K562 (cell line): ENCODE measurements around the gene SLC35A2. TPM values are rescaled to one million over a fixed set of nuclear protein-coding genes. Genes with fewer than 3 reads are reported as not detected.

Experiments
- ATF1 ChIP-seq, 2 experiments: fragments of 450-650 bp in 1 of 2; IDR thresholded peaks; 2 replicates each; pipeline ENCODE4 v1.6.1; 2016; ENCODE audit warnings: missing compliant biosample characterization in 1 of 2, missing genetic modification characterization in 1 of 2
- BRD4 ChIP-seq: fragments of 200-600 bp; sonication (generic); IDR thresholded peaks from 2 replicates; pipeline ENCODE4 v1.6.1; 2017; ENCODE audit warnings: inconsistent platforms
- CBFA2T3 ChIP-seq: fragments of 450-650 bp; IDR thresholded peaks from 2 replicates; pipeline ENCODE4 v1.6.1; 2017
- CGGBP1 ChIP-seq: fragments of 250-450 bp; sonication (Bioruptor Pico); IDR thresholded peaks from 2 replicates; pipeline ENCODE4 v1.9.0; 2021; ENCODE audit warnings: mild to moderate bottlenecking
- CREB5 ChIP-seq: fragments of 250-450 bp; sonication (Bioruptor Pico); IDR thresholded peaks from 2 replicates; pipeline ENCODE4 v1.5.0; 2020; ENCODE audit warnings: mild to moderate bottlenecking
- CREM ChIP-seq: IDR thresholded peaks from 2 replicates; pipeline ENCODE4 v1.6.1; 2014; ENCODE audit warnings: antibody characterized with exemption, low read depth
- EP300 ChIP-seq: IDR thresholded peaks from 2 replicates; pipeline ENCODE4 v1.6.1; 2012; ENCODE audit warnings: low read length, improper control_type of control experiment
- HIVEP1 ChIP-seq: fragments of 250-450 bp; sonication (Bioruptor Pico); IDR thresholded peaks from 2 replicates; pipeline ENCODE4 v1.4.0; 2020; ENCODE audit warnings: mild to moderate bottlenecking
- HMG20B ChIP-seq: fragments of 250-450 bp; sonication (Bioruptor Pico); IDR thresholded peaks from 2 replicates; pipeline ENCODE4 v1.5.0; 2021; ENCODE audit warnings: mild to moderate bottlenecking
- NR2C2 ChIP-seq, 2 experiments: fragments of 200-800 bp in 1 of 2; sonication (Bioruptor generic) in 1 of 2; sonication (generic) in 1 of 2; formaldehyde crosslinking in 1 of 2; IDR thresholded peaks; 2 replicates each; pipeline versions ENCODE4 v1.6.1 to v1.8.0; 2016 to 2022; ENCODE audit warnings: mild to moderate bottlenecking in 1 of 2, missing compliant biosample characterization in 1 of 2, missing genetic modification characterization in 1 of 2, missing genetic modification reagents in 1 of 2
- PHB ChIP-seq: fragments of 250-450 bp; sonication (Bioruptor Pico); IDR thresholded peaks from 2 replicates; pipeline ENCODE4 v1.5.0; 2021
- PTBP1 ChIP-seq: fragments of 200-400 bp; formaldehyde crosslinking; IDR thresholded peaks from 2 replicates; pipeline ENCODE4 v1.6.1; 2017; ENCODE audit warnings: low read depth, low read length
- RB1 ChIP-seq: fragments of 450-650 bp; IDR thresholded peaks from 2 replicates; pipeline ENCODE4 v1.6.1; 2017; ENCODE audit warnings: low read depth, mild to moderate bottlenecking
- RBM22 ChIP-seq: fragments of 200-400 bp; formaldehyde crosslinking; IDR thresholded peaks from 2 replicates; pipeline ENCODE4 v1.6.1; 2018; ENCODE audit warnings: low read length, low read depth; ENCODE audit not compliant: poor library complexity, severe bottlenecking
- SRF ChIP-seq, 2 experiments: fragments of 250-450, 450-650 bp in 1 of 2; sonication (Bioruptor Pico) in 1 of 2; sonication (generic) in 1 of 2; formaldehyde crosslinking; IDR thresholded peaks; 2 replicates each; pipeline versions ENCODE4 v1.5.0 to v1.5.1; 2020 to 2022; ENCODE audit warnings: mild to moderate bottlenecking in 1 of 2, missing genetic modification reagents in 1 of 2
- SRSF1 ChIP-seq: fragments of 200-400 bp; formaldehyde crosslinking; IDR thresholded peaks from 2 replicates; pipeline ENCODE4 v1.6.1; 2017; ENCODE audit warnings: mild to moderate bottlenecking, low read depth, low read length, moderate library complexity
- ZBED1 ChIP-seq: IDR thresholded peaks from 2 replicates; pipeline ENCODE4 v1.6.1; 2014
- ZNF140 ChIP-seq: fragments of 250-450 bp; sonication (Bioruptor Pico); IDR thresholded peaks from 2 replicates; pipeline ENCODE4 v1.8.0; 2021; ENCODE audit warnings: moderate library complexity, mild to moderate bottlenecking, inconsistent platforms
- ZNF174 ChIP-seq: fragments of 250-450 bp; sonication (Bioruptor Pico); IDR thresholded peaks from 2 replicates; pipeline ENCODE4 v1.4.0; 2020; ENCODE audit warnings: mild to moderate bottlenecking
- ZNF778 ChIP-seq: fragments of 450-650 bp; formaldehyde crosslinking; IDR thresholded peaks from 2 replicates; pipeline ENCODE4 v1.4.0; 2020; ENCODE audit warnings: mild to moderate bottlenecking, moderate library complexity
- ZNF780A ChIP-seq: fragments of 250-450 bp; sonication (Bioruptor Pico); IDR thresholded peaks from 2 replicates; pipeline ENCODE4 v1.5.0; 2021; ENCODE audit warnings: mild to moderate bottlenecking
- polyA plus RNA-seq, 8 experiments: library from polyadenylated mRNA; depleted of rRNA in 4 of 8; stranded (reverse) in 5 of 8; unstranded in 3 of 8; fragments of >200 nt; fragmentation: Nextera tagmentation in 2 of 8; fragmentation: Illumina TruSeq in 1 of 8; extraction: Ambion mirVana in 2 of 8; extraction: Trizol in 1 of 8; gene quantifications; 2 replicates each; pipeline versions ENCODE4 v1.2.1 to v1.2.3, GENCODE V29; 2011 to 2014; ENCODE audit warnings: inconsistent platforms in 1 of 8, missing spikeins in 1 of 8
- total RNA-seq, 7 experiments: library from RNA; depleted of rRNA in 6 of 7; stranded (reverse); fragments of >200 nt in 6 of 7; fragmentation: Illumina TruSeq in 2 of 7; extraction: Trizol in 2 of 7; gene quantifications; 2 replicates each; pipeline versions ENCODE4 v1.2.1 to v1.2.3, GENCODE V29; 2011 to 2021; ENCODE audit warnings: low replicate concordance in 1 of 7
- TF ChIP-seq, protein P1 (sequence below): fragments of 250-450 bp; sonication (Bioruptor Pico); IDR thresholded peaks from 2 replicates; pipeline ENCODE4 v1.5.0; 2021; ENCODE audit warnings: mild to moderate bottlenecking, borderline replicate concordance
- TF ChIP-seq, protein P2 (sequence below): fragments of 450-650 bp; formaldehyde crosslinking; IDR thresholded peaks from 2 replicates; pipeline ENCODE4 v1.4.0; 2020; ENCODE audit warnings: mild to moderate bottlenecking, moderate library complexity

SLC35A2 gene
- total and polyA plus RNA-seq, 9 of the 15 experiments (the other 6 are each of a cell fraction or from before 2014, with no cell fraction given), result 3.3 to 38.9 (median 20.0) TPM

GRCh38 chrX:48911412-48912182 is at the start of gene SLC35A2 (continued):
- TF ChIP-seq PHB (CRISPR knock-in tag) (peak; percentile 90; the same call in 1 of the 2 replicates), ZNF778 (CRISPR knock-in tag) (no peak), RBM22 (peak; percentile 99), CBFA2T3 (0 out of 2 replicates have a peak, but pooled peaks have one; percentile 17), RB1 (0 out of 2 replicates have a peak, but pooled peaks have one; percentile 23), NR2C2 (CRISPR knock-in tag; IDR thresholded peaks at IDR 0.05) (no peak), NR2C2 (tag; IDR thresholded peaks at IDR 0.05) (peak; percentile 94), HIVEP1 (CRISPR knock-in tag) (no peak), ZNF174 (CRISPR knock-in tag) (no peak), SRF (CRISPR knock-in tag; IDR thresholded peaks at IDR 0.05) (peak in 1 of 2 experiments; percentile 44; a peak in 1 of 4 replicates), CREB5 (CRISPR knock-in tag) (peak; percentile 81), ZBED1 (peak; percentile 74; the same call in 1 of the 2 replicates), ZNF140 (CRISPR knock-in tag) (no peak), BRD4 (no peak), CREM (peak; percentile 94), HMG20B (CRISPR knock-in tag) (peak; percentile 93; the same call in 1 of the 2 replicates), SRSF1 (no peak), EP300 (0 out of 2 replicates have a peak, but pooled peaks have one; percentile 0), PTBP1 (peak; percentile 89; the same call in 1 of the 2 replicates), ATF1 (CRISPR knock-in tag; IDR thresholded peaks at IDR 0.05) (no peak), ATF1 (tag; IDR thresholded peaks at IDR 0.05) (peak; percentile 95), CGGBP1 (CRISPR knock-in tag) (0 out of 2 replicates have a peak, but pooled peaks have one; percentile 48), ZNF780A (peak; percentile 79)
- TF ChIP-seq, protein P1, sequence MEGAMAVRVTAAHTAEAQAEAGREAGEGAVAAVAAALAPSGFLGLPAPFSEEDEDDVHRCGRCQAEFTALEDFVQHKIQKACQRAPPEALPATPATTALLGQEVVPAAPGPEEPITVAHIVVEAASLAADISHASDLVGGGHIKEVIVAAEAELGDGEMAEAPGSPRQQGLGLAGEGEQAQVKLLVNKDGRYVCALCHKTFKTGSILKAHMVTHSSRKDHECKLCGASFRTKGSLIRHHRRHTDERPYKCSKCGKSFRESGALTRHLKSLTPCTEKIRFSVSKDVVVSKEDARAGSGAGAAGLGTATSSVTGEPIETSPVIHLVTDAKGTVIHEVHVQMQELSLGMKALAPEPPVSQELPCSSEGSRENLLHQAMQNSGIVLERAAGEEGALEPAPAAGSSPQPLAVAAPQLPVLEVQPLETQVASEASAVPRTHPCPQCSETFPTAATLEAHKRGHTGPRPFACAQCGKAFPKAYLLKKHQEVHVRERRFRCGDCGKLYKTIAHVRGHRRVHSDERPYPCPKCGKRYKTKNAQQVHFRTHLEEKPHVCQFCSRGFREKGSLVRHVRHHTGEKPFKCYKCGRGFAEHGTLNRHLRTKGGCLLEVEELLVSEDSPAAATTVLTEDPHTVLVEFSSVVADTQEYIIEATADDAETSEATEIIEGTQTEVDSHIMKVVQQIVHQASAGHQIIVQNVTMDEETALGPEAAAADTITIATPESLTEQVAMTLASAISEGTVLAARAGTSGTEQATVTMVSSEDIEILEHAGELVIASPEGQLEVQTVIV, result peak; percentile 69; the same call in 1 of the 2 replicates
- TF ChIP-seq, protein P2, sequence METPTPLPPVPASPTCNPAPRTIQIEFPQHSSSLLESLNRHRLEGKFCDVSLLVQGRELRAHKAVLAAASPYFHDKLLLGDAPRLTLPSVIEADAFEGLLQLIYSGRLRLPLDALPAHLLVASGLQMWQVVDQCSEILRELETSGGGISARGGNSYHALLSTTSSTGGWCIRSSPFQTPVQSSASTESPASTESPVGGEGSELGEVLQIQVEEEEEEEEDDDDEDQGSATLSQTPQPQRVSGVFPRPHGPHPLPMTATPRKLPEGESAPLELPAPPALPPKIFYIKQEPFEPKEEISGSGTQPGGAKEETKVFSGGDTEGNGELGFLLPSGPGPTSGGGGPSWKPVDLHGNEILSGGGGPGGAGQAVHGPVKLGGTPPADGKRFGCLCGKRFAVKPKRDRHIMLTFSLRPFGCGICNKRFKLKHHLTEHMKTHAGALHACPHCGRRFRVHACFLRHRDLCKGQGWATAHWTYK (CRISPR knock-in tag), result peak; percentile 77; the same call in 1 of the 2 replicates
